HCT116 (cell line): ENCODE results near the gene WNT5B. TPM values are rescaled to one million over a fixed set of nuclear protein-coding genes. Genes with fewer than 3 reads are reported as not detected.

ENCODE experiments used
- ATAC-seq: fragments of 200-7000 bp; cut with Tn5 transposase; 2 replicates; pipeline ENCODE4 v1.9.1; 2020; ENCODE audit warnings: mild to moderate bottlenecking, moderate library complexity
- BruUV-seq: library from RNA; stranded (reverse); fragments of 400-500 nt; replicated peaks from 2 replicates; lab custom pipeline; 2021; lab: Mats Ljungman, UMichigan
- CTCF ChIA-PET: fragments of 300-600 bp; sonication (Branson Sonifier 250); formaldehyde crosslinking; loops from one replicate; lab custom pipeline; 2021; ENCODE audit warnings: antibody characterized with exemption; lab: Charles Lee
- POLR2A ChIA-PET: fragments of 300-600, 350-600 bp; sonication (Branson Sonifier 250); formaldehyde crosslinking; loops from one replicate; lab custom pipeline; 2021; ENCODE audit warnings: antibody characterized with exemption; lab: Charles Lee
- RAD21 ChIA-PET, 2 experiments: fragments of 300-600 bp; sonication (Branson Sonifier 250); formaldehyde crosslinking; loops; one replicate each; lab custom pipeline; 2023; ENCODE audit warnings: low total read pairs in 2 of 2; ENCODE audit not compliant: uncharacterized antibody in 2 of 2, unreplicated experiment in 2 of 2, low non-redundant PET in 1 of 2; lab: Charles Lee
- DNase-seq: peaks from one replicate; pipeline ENCODE4 v3.0.0-alpha.2; 2010; ENCODE audit warnings: low read depth, low spot score
- H2AFZ ChIP-seq: fragments of 200-600 bp; shearing (Covaris generic), sonication (generic); 2 replicates; pipeline ENCODE4 v1.6.1; 2017; ENCODE audit warnings: low read depth, mixed run types, mixed read lengths, antibody characterized with exemption, low read length; ENCODE audit not compliant: poor library complexity, severe bottlenecking
- H3K27ac ChIP-seq: 2 replicates; pipeline ENCODE4 v1.5.1; 2012; ENCODE audit warnings: low read depth, low read length
- H3K27me3 ChIP-seq: fragments of 200-600 bp; sonication (generic); 2 replicates; pipeline ENCODE4 v1.6.1; 2016; ENCODE audit warnings: mixed run types, low read length, mixed read lengths; ENCODE audit not compliant: insufficient read depth
- H3K36me3 ChIP-seq, 2 experiments: fragments of 200-500 bp in 1 of 2; fragments of 200-600 bp in 1 of 2; sonication (Bioruptor generic) in 1 of 2; sonication (generic) in 1 of 2; 2 replicates each; pipeline versions ENCODE4 v1.5.1 to v1.6.1; 2014 to 2016; ENCODE audit warnings: low read length in 2 of 2, inconsistent platforms in 1 of 2, mixed read lengths in 1 of 2, mixed run types in 1 of 2; ENCODE audit not compliant: insufficient read depth in 2 of 2, control insufficient read depth in 1 of 2
- H3K4me1 ChIP-seq, 2 experiments: fragments of 200-600 bp in 1 of 2; sonication (generic) in 1 of 2; 2 replicates each; pipeline versions ENCODE4 v1.5.1 to v1.6.1; 2012 to 2017; ENCODE audit warnings: low read length in 2 of 2, inconsistent platforms in 1 of 2, mild to moderate bottlenecking in 1 of 2, mixed read lengths in 1 of 2, mixed run types in 1 of 2, moderate library complexity in 1 of 2; ENCODE audit not compliant: insufficient read depth in 2 of 2, control insufficient read depth in 1 of 2
- H3K4me2 ChIP-seq: fragments of 200-600 bp; sonication (generic); 2 replicates; pipeline ENCODE4 v1.6.1; 2017; ENCODE audit warnings: mixed run types, low read length, mixed read lengths
- H3K4me3 ChIP-seq, 2 experiments: fragments of 200-600 bp in 1 of 2; sonication (generic) in 1 of 2; replicated peaks in 1 of 2; 2 replicates each; pipeline ENCODE4 v1.5.1; 2011 to 2016; ENCODE audit warnings: low read length in 2 of 2, control low read depth in 1 of 2, low read depth in 1 of 2, mild to moderate bottlenecking in 1 of 2, mixed read lengths in 1 of 2, mixed run types in 1 of 2
- H3K79me2 ChIP-seq: fragments of 200-600 bp; sonication (generic); 2 replicates; pipeline ENCODE4 v1.6.1; 2017; ENCODE audit warnings: mild to moderate bottlenecking, mixed run types, low read length, moderate library complexity, mixed read lengths; ENCODE audit not compliant: insufficient read depth
- H3K9ac ChIP-seq: fragments of 200-600 bp; sonication (generic); 2 replicates; pipeline ENCODE4 v1.6.1; 2016; ENCODE audit warnings: low read length, mixed read lengths
- H3K9me2 ChIP-seq: fragments of 200-600 bp; sonication (generic), shearing (Covaris generic); 2 replicates; pipeline ENCODE4 v1.6.1; 2017; ENCODE audit warnings: mixed run types, mild to moderate bottlenecking, moderate library complexity; ENCODE audit not compliant: insufficient read depth
- H3K9me3 ChIP-seq, 2 experiments: fragments of 200-500 bp in 1 of 2; fragments of 200-600 bp in 1 of 2; sonication (Bioruptor generic) in 1 of 2; sonication (generic) in 1 of 2; 2 replicates each; pipeline ENCODE4 v1.6.1; 2014 to 2017; ENCODE audit warnings: low read length in 2 of 2, mixed read lengths in 2 of 2, inconsistent platforms in 1 of 2, low read depth in 1 of 2, mild to moderate bottlenecking in 1 of 2, mixed run types in 1 of 2, moderate library complexity in 1 of 2; ENCODE audit not compliant: control insufficient read depth in 1 of 2, insufficient read depth in 1 of 2
- H4K20me1 ChIP-seq: fragments of 200-600 bp; sonication (generic), shearing (Covaris generic); 2 replicates; pipeline ENCODE4 v1.6.1; 2017; ENCODE audit warnings: mixed run types, mild to moderate bottlenecking, moderate library complexity; ENCODE audit not compliant: insufficient read depth
- CEBPB ChIP-seq: IDR thresholded peaks from 2 replicates; pipeline ENCODE4 v1.6.1; 2012; ENCODE audit warnings: low read depth
- EGR1 ChIP-seq: IDR thresholded peaks from 2 replicates; pipeline ENCODE4 v1.6.1; 2012; ENCODE audit warnings: low read depth
- EZH2phosphoT487 ChIP-seq: fragments of 200-600 bp; IDR thresholded peaks from 2 replicates; pipeline ENCODE4 v1.6.1; 2018; ENCODE audit warnings: antibody characterized with exemption, borderline replicate concordance
- JUND ChIP-seq: IDR thresholded peaks from 2 replicates; pipeline ENCODE4 v1.6.1; 2012
- POLR2AphosphoS5 ChIP-seq: IDR thresholded peaks from 2 replicates; pipeline ENCODE4 v1.6.1; 2011; ENCODE audit warnings: mild to moderate bottlenecking, low read depth, low read length, moderate library complexity
- SIN3A ChIP-seq: IDR thresholded peaks from 2 replicates; pipeline ENCODE4 v1.6.1; 2012; ENCODE audit warnings: low read depth
- SP1 ChIP-seq: IDR thresholded peaks from 2 replicates; pipeline ENCODE4 v1.6.1; 2012; ENCODE audit warnings: low read depth
- SRF ChIP-seq: IDR thresholded peaks from 2 replicates; pipeline ENCODE4 v1.6.1; 2012; ENCODE audit warnings: low read depth
- TCF7L2 ChIP-seq: IDR thresholded peaks from 2 replicates; pipeline ENCODE4 v1.7.0; 2011; ENCODE audit warnings: borderline replicate concordance, inconsistent platforms; ENCODE audit not compliant: insufficient read depth, insufficient read length; ENCODE audit errors: extremely low read depth
- YY1 ChIP-seq: IDR thresholded peaks from 2 replicates; pipeline ENCODE4 v1.6.1; 2011; ENCODE audit warnings: low read length, low read depth, moderate library complexity, mild to moderate bottlenecking; ENCODE audit not compliant: insufficient replicate concordance; ENCODE audit errors: extremely low read depth
- ZFX ChIP-seq: fragments of 450-650 bp; IDR thresholded peaks from 2 replicates; pipeline ENCODE4 v1.6.1; 2017
- ZNF274 ChIP-seq: fragments of 200-500 bp; sonication (Bioruptor generic); IDR thresholded peaks from 2 replicates; pipeline ENCODE4 v1.6.1; 2014; ENCODE audit warnings: mild to moderate bottlenecking, low read depth, low read length, inconsistent platforms
- intact Hi-C: fragments of 100-400 bp; cut with micrococcal nuclease; formaldehyde crosslinking; loops from 2 replicates; pipeline ENCODE4 v1.10.0; 2022
- total RNA-seq: library from RNA; stranded (reverse); gene quantifications from one replicate; pipeline ENCODE4 v1.2.1, GENCODE V29; 2021; ENCODE audit not compliant: unreplicated experiment
- TF ChIP-seq, protein P1 (sequence below), 3 experiments: fragments of 200-600 bp in 1 of 3; sonication (generic) in 1 of 3; IDR thresholded peaks in 2 of 3; conservative IDR thresholded peaks in 1 of 3; 2 replicates each; pipeline ENCODE4 v1.5.1; 2012 to 2017; ENCODE audit warnings: low read depth in 2 of 3, low read length in 2 of 3, antibody characterized with exemption in 1 of 3, borderline replicate concordance in 1 of 3, control low read depth in 1 of 3, mild to moderate bottlenecking in 1 of 3, mixed read lengths in 1 of 3, mixed run types in 1 of 3, moderate library complexity in 1 of 3; ENCODE audit not compliant: insufficient read depth in 1 of 3
- TF ChIP-seq, protein P2 (sequence below): IDR thresholded peaks from 2 replicates; pipeline ENCODE4 v1.6.1; 2012; ENCODE audit warnings: low read depth

WNT5B gene
- total RNA-seq, 1 experiment from 2014 or later = 0.52 TPM

DNA sequence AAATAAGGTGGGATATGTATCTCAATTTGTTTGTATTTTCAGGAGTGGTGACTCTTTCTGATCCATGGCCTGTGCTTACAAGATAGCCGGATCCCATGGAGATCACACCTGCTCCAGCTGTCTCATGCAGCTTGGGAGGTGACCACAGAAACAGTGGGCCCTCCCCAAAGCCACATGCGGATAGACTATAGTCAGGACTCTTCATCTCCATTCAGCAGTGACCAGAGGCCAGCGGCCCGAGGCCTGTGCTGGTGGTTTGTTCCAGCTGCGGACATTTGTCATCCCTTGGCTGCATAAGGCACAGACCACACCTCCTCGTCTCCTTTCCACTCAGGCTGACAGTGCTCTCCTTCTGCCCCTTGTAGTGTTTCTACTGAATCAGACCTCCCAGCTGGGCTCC, 14.7 kb upstream of the WNT5B start:
- no peak for DNase-seq
- H3K4me1 ChIP-seq = no peaks in the 10 kb centered on the region
- no peak for ATAC-seq
- H3K79me2 ChIP-seq = no peaks in the 10 kb centered on the region
- H3K4me2 ChIP-seq = no peak overlapping the region
- TF ChIP-seq SIN3A (no peak), EZH2phosphoT487 (no peak), EGR1 (no peak), TCF7L2 (no peak), CEBPB (no peak)
- no TSS peak for BruUV-seq
- no peaks in the 10 kb centered on the region for H3K9me3 ChIP-seq
- H3K27me3 ChIP-seq = no peaks in the 10 kb centered on the region
- ChIA-PET CTCF (no interaction called here), POLR2A (no interaction called here), RAD21 (no interaction called here)
- no peaks in the 10 kb centered on the region for H3K36me3 ChIP-seq
- H2AFZ ChIP-seq = no peak overlapping the region
- H3K4me3 ChIP-seq = no peak overlapping the region
- H3K9me2 ChIP-seq = no peaks in the 10 kb centered on the region
- H3K9ac ChIP-seq = no peak overlapping the region
- no peaks in the 10 kb centered on the region for H4K20me1 ChIP-seq
- intact Hi-C loops = no loop called here
- H3K27ac ChIP-seq = no peak overlapping the region

DNA sequence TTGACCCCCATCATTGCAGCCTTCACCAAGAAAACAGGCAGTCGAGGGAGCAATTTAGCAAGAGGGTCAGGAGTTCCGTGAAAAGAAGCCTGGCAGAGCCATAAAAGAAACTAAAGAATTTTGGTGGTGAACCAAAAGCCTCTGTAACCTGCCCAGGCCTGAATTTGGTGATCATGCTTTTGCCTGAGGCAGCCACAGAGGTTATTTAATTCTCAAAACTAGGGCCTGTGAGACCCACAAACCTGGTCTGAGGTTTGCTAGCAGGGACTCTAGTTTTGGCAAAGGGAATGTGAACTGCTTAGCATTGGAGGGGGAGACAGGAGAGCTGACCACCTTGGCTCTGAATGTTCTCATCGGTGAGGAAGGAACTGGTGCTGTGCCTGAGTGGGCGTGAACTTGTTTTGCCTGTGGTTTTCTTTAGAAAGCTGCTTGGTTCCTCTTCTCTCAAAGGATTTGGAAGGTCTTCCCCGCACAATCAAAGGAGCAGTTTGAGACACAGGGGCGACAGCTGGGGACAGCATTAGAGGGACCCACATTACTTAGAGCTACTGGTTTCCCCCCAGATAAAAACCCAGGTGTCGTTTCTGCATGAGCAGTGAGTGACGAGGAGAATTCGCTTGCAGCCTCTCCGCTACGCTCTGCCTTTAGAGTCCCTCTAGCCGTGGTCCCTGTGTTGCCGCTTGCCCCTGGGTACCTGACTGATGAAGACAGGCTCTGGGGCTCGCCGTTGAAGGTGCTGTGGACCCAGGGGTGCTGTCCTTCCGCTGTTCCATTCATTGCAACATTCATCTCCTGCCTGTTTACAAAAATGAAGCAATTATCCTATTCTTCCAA, 12.6 kb upstream of the WNT5B start:
- TF ChIP-seq EZH2phosphoT487 (no peak), ZFX (no peak), SRF (no peak), POLR2AphosphoS5 (no peak), ZNF274 (no peak), JUND (no peak), SP1 (no peak), YY1 (no peak)
- TF ChIP-seq, protein P1, sequence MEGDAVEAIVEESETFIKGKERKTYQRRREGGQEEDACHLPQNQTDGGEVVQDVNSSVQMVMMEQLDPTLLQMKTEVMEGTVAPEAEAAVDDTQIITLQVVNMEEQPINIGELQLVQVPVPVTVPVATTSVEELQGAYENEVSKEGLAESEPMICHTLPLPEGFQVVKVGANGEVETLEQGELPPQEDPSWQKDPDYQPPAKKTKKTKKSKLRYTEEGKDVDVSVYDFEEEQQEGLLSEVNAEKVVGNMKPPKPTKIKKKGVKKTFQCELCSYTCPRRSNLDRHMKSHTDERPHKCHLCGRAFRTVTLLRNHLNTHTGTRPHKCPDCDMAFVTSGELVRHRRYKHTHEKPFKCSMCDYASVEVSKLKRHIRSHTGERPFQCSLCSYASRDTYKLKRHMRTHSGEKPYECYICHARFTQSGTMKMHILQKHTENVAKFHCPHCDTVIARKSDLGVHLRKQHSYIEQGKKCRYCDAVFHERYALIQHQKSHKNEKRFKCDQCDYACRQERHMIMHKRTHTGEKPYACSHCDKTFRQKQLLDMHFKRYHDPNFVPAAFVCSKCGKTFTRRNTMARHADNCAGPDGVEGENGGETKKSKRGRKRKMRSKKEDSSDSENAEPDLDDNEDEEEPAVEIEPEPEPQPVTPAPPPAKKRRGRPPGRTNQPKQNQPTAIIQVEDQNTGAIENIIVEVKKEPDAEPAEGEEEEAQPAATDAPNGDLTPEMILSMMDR (IDR thresholded peaks at IDR 0.05 in 2 of 3, conservative IDR thresholded peaks at IDR 0.05 in 1 of 3; ENCODE audit: borderline replicate concordance in 1 of 3, insufficient read depth in 1 of 3, low read depth in 2 of 3, low read length in 2 of 3) = no peak
- TF ChIP-seq, protein P2, sequence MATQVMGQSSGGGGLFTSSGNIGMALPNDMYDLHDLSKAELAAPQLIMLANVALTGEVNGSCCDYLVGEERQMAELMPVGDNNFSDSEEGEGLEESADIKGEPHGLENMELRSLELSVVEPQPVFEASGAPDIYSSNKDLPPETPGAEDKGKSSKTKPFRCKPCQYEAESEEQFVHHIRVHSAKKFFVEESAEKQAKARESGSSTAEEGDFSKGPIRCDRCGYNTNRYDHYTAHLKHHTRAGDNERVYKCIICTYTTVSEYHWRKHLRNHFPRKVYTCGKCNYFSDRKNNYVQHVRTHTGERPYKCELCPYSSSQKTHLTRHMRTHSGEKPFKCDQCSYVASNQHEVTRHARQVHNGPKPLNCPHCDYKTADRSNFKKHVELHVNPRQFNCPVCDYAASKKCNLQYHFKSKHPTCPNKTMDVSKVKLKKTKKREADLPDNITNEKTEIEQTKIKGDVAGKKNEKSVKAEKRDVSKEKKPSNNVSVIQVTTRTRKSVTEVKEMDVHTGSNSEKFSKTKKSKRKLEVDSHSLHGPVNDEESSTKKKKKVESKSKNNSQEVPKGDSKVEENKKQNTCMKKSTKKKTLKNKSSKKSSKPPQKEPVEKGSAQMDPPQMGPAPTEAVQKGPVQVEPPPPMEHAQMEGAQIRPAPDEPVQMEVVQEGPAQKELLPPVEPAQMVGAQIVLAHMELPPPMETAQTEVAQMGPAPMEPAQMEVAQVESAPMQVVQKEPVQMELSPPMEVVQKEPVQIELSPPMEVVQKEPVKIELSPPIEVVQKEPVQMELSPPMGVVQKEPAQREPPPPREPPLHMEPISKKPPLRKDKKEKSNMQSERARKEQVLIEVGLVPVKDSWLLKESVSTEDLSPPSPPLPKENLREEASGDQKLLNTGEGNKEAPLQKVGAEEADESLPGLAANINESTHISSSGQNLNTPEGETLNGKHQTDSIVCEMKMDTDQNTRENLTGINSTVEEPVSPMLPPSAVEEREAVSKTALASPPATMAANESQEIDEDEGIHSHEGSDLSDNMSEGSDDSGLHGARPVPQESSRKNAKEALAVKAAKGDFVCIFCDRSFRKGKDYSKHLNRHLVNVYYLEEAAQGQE = no peak
- H3K9me3 ChIP-seq = no peaks in the 10 kb centered on the region
- ChIA-PET RAD21 (no interaction called here), CTCF (no interaction called here), POLR2A (no interaction called here)
- H3K27ac ChIP-seq = no peak overlapping the region
- no peaks in the 10 kb centered on the region for H3K4me1 ChIP-seq
- H3K27me3 ChIP-seq = no peaks in the 10 kb centered on the region
- H3K9me2 ChIP-seq = no peaks in the 10 kb centered on the region
- H3K4me3 ChIP-seq = no peak overlapping the region
- no TSS peak for BruUV-seq
- no peak for DNase-seq
- H2AFZ ChIP-seq = no peak overlapping the region
- ATAC-seq = no peak
- no peak overlapping the region for H3K9ac ChIP-seq
- H3K79me2 ChIP-seq = no peaks in the 10 kb centered on the region
- no peaks in the 10 kb centered on the region for H4K20me1 ChIP-seq
- H3K36me3 ChIP-seq = no peaks in the 10 kb centered on the region
- H3K4me2 ChIP-seq = no peak overlapping the region
- intact Hi-C loops = no loop called here
